Mesodermal cell (in vitro differentiated cells): ENCODE measurements around the gene SELENOM.
"Not testable (repeated sequence)": the region's sequence is repeated elsewhere in the genome, so short reads cannot be mapped to it uniquely, and the experiment has no call there.

Source experiments
- H3K27ac ChIP-seq: 2 replicates; pipeline ENCODE4 v1.7.0; 2013; ENCODE audit warnings: mild to moderate bottlenecking, low read depth, low read length, moderate library complexity; ENCODE audit not compliant: severe bottlenecking
- H3K36me3 ChIP-seq: 2 replicates; pipeline ENCODE4 v1.7.1; 2013; ENCODE audit warnings: mild to moderate bottlenecking, low read length, moderate library complexity; ENCODE audit not compliant: control insufficient read depth, insufficient read depth
- H3K4me1 ChIP-seq: one replicate; pipeline ENCODE4 v1.7.1; 2013; ENCODE audit warnings: mild to moderate bottlenecking, low read length; ENCODE audit not compliant: insufficient read depth, control insufficient read depth, poor library complexity, severe bottlenecking
- H3K4me3 ChIP-seq: 2 replicates; pipeline ENCODE4 v1.7.0; 2013; ENCODE audit warnings: low read length, control low read depth, mild to moderate bottlenecking; ENCODE audit not compliant: insufficient read depth, poor library complexity, severe bottlenecking; ENCODE audit errors: extremely low read depth
- H3K9me3 ChIP-seq: 2 replicates; pipeline ENCODE4 v1.7.1; 2013; ENCODE audit warnings: mild to moderate bottlenecking, low read length, moderate library complexity; ENCODE audit not compliant: control insufficient read depth
- WGBS, 2 experiments: methylation state at CpG; one replicate each; pipeline ENCODE4 v1.1.5; 2013; ENCODE audit warnings: missing lambda C conversion rate in 2 of 2; ENCODE audit not compliant: insufficient coverage in 2 of 2; 5-methylcytosine and 5-hydroxymethylcytosine counted together

SELENOM gene

DNA sequence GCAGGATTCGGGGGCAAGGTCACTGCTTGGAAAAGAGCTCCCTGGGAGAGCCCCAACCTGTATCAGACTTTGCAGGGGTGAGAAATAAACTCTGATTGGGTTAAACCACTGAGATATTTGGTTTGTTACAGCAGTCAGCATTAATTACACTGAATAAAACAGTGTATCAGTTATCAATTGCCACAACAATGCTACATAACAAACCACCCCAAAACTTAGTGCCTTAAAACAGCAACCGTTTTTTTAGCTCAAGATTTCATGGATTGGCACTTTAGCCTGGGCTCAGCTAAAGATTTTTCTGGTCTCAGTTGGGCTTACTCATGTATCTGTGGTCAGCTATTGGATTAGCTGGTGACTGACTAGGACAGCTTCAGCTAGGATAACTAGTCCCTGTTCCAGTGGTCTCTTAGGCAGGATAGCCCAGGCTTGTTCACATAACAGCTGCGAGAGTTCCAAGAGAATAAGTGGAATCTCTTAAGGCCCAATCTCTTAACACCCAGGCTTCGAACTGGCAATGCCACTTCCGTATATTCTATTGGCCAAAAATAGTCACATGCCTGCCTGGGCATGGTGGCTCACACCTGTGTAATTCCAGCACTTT lies 33.7 kb downstream of the SELENOM start:
- not testable (repeated sequence) for H3K4me3 ChIP-seq, H3K36me3 ChIP-seq, H3K9me3 ChIP-seq, H3K4me1 ChIP-seq, H3K27ac ChIP-seq
- WGBS, 2 experiments: 90 to 94% methylated on average over 2 of the region's 5 CpGs

DNA sequence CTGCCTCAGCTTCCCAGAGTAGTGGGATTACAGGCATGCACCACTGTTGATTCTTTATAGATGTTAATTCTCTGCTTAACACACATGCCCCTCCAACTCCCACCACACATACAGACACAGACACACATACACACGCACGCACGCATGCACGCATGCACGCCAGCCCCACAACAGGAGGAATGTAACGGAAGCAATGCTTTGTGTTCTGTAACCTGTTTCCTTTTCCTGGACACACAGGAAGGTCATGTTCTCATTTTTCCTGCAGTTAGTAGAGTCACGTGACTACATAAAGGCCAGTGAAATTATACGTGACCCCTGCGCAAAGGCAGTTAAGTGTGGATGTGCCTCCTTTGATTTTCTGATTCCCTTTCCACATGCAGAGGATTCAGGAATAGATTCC lies 34.2 kb downstream of the SELENOM start:
- not testable (repeated sequence) for H3K27ac ChIP-seq, H3K9me3 ChIP-seq, H3K4me3 ChIP-seq, H3K36me3 ChIP-seq, H3K4me1 ChIP-seq
- 94% methylated on average over 7 of the region's 9 CpGs; no CpG with 5 or more reads in 1 of the 2 experiments for WGBS, 2 experiments

DNA sequence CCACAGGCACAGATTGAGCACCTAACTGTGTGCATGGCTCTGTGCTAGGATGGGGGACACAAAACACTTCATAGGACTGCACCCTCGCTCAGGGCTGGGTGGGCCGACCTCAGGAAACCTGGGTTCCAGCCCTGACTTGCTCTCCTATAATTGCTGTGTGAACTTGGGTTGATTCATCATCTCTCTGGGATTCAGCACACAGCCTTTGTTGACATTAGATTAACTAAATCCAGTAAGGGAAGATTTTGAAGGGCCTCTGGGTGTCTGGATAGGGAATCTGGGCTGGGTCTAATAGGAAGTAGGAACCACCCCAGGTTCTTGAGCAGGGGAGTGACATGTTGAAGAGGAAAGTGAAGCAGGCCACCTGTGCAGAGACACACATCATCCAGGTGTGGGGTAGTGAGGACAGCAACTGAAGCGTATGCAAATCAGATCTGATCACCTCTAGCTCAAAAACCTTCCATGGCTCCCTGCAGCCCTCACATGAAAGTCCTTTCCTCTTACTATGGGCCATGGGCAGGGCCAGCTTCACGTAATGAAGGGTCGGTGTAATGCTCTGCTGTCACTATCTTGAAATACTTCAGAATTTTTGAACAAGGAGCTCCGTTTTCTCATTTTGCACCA lies 37.6 kb downstream of the SELENOM start:
- not testable (repeated sequence) for H3K27ac ChIP-seq, H3K4me3 ChIP-seq
- 88 to 99% methylated on average over 4 to 6 of the region's 6 CpGs for WGBS, 2 experiments

DNA sequence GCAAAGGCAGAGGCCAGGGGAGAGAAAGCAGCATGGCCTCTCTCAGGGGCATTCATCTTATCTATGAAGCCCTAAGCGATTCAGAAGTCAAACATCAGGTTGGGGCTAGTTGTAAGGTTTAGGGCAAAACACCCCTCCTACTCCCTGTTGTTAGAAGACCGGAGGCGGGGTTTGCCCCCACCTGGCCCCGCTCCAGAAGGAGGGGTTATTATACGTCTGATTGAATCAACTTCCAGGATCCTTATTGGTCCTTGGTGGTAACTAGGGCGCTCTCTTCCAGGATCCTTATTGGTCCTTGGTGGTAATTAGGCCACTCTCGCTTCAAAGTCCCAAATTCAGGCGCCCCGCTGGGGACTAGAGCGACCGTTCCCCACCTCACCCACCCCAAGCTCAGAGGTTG lies 38.4 kb downstream of the SELENOM start:
- no peak overlapping the region for H3K4me3 ChIP-seq
- 79 to 100% methylated on average over 2 to 4 of the region's 11 CpGs for WGBS, 2 experiments
- peaks cover 4% of the 10 kb centered on the region for H3K4me1 ChIP-seq

More for the DNA sequence above, 37.6 kb downstream of the SELENOM start:
- not testable (repeated sequence) for H3K4me1 ChIP-seq, H3K36me3 ChIP-seq, H3K9me3 ChIP-seq

DNA sequence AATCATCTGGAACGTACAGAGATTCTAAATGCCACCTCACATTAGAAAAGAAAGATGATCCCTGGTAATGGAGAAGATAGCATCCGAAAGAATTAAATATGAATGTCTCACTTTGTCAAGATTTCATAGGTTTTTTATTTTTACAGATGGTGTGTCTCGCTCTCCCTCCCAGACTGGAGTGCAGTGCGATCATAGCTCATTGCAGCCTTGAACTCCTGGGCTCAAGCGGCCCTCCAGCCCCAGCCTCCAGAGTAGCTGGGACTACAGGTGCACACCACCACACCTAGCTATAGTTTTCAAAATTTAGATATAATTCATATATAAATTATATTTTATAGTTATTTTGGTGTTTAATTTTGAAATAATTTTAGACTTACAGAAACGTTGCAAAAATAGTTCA lies 43.0 kb downstream of the SELENOM start:
- Histone ChIP-seq H3K4me3 (no peak overlapping the region), H3K4me1 (no peaks in the 10 kb centered on the region), H3K27ac (no peak overlapping the region), H3K36me3 (no peaks in the 10 kb centered on the region), H3K9me3 (no peaks in the 10 kb centered on the region)
- 71 to 100% methylated on average over 1 of the region's 6 CpGs for WGBS, 2 experiments

More for the DNA sequence above, 38.4 kb downstream of the SELENOM start:
- H3K27ac ChIP-seq: no peak overlapping the region
- H3K9me3 ChIP-seq: no peaks in the 10 kb centered on the region
- H3K36me3 ChIP-seq: no peaks in the 10 kb centered on the region

DNA sequence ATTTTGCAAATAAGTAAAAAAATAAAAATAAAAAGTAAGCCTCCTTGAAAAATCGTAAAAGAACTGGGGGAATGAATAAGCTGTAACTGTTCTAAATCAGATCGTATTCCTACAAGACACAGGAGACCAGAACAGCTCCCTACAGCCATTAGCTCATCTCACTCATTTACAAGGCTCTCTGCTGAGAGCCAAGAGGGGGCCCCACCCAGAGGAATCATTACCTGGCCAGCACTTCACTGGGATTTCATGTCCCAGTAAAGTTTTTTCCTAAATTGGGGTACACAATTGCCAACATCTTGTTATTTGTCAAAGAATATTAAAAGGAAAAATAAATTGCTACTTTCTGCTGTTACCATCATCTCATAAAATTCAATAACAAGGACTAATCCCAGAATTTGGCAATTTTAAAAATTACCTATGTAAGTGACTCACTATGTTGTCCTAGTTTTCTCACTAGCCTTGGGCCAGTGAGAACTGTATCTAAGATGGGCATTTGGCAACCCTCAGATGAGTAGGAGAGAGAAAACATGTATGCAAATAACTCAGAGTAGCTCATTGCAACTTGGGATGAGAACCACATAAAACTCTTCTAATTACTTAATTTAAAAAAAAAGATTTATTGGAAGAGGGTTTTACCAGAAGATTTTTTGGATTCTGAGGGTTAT lies 44.7 kb downstream of the SELENOM start:
- Histone ChIP-seq H3K27ac (no peak overlapping the region), H3K36me3 (no peaks in the 10 kb centered on the region), H3K9me3 (no peaks in the 10 kb centered on the region), H3K4me3 (no peak overlapping the region), H3K4me1 (no peaks in the 10 kb centered on the region)
- whole genome bisulfite sequencing, 2 experiments: 90% methylated on average over 2 of the region's 2 CpGs; no CpG with 5 or more reads in 1 of the 2 experiments

DNA sequence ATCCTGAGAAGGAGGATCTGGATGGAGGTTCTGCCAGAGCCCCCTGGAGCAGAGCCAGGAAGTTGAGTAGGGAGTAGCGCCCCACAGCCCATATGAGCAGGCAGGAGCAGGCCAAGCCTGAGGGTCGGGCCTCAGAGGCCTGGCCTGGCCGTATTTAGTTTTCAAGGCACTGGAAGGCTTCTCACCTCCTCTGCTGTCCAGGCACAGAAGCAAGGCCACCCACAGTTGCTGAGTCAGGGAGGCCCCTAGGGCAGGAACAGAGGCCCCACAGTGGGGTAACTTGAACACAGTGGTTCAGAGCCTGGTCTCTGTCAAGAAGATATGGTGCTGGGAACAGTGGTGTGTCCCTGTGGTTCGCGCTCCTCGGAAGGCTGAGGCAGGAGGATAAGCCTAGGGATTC lies 47.7 kb downstream of the SELENOM start:
- H3K36me3 ChIP-seq: not testable (repeated sequence)
- 98 to 99% methylated on average over 6 of the region's 6 CpGs for WGBS, 2 experiments
- H3K27ac ChIP-seq: peak overlapping the region; percentile 55

DNA sequence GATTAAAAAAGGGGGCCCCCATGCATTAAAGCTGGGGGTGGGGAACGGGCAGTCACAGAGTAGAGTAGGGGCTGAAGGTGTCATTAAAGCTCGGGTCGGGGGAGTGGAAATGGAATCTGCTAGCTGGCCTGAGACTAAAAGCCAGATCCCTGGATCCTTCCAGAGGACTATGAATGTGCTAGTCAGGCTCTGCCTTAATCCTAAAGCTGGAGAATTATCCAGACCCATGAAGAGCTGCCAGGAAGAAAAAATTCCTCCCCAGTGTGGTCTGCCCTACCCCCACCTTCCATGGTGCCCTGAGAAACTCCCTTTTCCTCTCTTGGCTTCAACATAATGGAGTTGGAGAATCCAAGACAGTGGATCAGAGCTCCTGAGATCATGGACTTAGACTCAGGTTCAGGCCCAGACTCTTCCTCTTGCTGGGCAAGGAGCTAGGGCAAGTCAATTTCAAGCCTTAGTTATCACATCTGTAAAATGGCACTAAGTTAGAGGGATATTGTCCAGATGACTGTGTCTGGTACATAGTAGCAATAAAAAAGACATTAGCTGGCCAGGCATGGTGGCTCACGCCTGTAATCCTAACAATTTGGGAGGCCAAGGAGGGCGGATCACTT lies 50.3 kb downstream of the SELENOM start:
- no peaks in the 10 kb centered on the region for H3K36me3 ChIP-seq
- H3K4me3 ChIP-seq: no peak overlapping the region
- H3K4me1 ChIP-seq: peaks cover 21% of the 10 kb centered on the region
- no peaks in the 10 kb centered on the region for H3K9me3 ChIP-seq
- 61 to 87% methylated on average over 3 to 5 of the region's 5 CpGs for WGBS, 2 experiments
- peak overlapping the region; percentile 63 for H3K27ac ChIP-seq

More for the DNA sequence above, 47.7 kb downstream of the SELENOM start:
- peaks cover 21% of the 10 kb centered on the region for H3K4me1 ChIP-seq
- H3K9me3 ChIP-seq, H3K4me3 ChIP-seq: not testable (repeated sequence)

DNA sequence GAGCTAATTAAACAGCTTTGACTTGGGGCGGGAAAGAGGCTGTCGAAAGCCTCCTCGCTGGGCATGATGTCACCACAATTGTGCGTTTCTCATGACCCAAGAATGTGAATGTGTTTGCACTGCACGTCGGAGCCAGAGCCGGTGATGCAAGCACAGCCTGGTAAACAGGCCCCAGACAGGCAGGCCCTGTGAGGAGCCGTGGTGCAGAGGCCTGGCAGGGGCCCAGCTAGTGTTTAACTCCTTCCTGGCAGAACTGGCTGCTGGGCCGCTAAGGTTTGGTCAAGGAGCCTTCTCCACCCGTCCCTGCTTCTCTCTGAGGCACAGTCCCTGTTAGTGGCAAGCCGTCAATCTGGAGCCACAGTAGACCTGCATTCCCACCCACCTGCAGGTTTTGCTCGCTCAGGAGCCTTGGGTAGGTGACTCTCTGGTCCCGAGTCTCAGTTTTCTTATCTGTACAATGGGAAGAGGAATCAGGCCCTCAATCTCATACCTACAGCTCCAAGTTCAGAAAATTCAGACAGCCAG lies 51.7 kb downstream of the SELENOM start:
- Histone ChIP-seq H3K4me1 (peaks cover 21% of the 10 kb centered on the region), H3K27ac (peak overlapping the region; percentile 94), H3K36me3 (no peaks in the 10 kb centered on the region), H3K9me3 (no peaks in the 10 kb centered on the region), H3K4me3 (no peak overlapping the region)
- 25 to 29% methylated on average over 8 to 10 of the region's 13 CpGs for WGBS, 2 experiments

DNA sequence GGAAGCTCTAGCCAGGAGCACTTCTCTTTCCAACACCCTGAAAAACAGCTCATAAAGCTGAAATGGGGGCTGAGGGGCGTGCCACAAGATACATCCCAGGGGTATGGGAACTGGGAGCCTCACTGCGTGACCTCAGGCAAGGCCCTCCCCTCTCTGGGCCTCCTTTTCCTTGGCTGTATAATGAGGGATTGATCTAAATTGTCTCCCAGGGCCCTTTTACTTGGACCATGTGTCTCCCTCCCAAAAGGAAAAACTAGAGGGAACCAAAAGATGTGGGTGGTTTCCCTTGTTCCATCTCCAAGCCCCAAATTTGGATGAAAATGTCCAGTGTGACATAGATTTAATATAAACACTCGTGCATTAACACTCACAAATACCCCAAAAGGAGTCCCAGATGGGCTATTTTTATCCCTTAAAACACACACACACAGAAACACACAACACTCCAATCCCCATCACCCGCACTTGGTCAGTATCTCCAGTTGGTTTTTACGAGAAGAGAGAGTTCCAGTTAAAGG lies 52.2 kb downstream of the SELENOM start:
- no peaks in the 10 kb centered on the region for H3K9me3 ChIP-seq
- peaks cover 21% of the 10 kb centered on the region for H3K4me1 ChIP-seq
- H3K27ac ChIP-seq: peak overlapping the region; percentile 94
- H3K4me3 ChIP-seq: no peak overlapping the region
- H3K36me3 ChIP-seq: no peaks in the 10 kb centered on the region
- 33 to 75% methylated on average over 1 to 2 of the region's 5 CpGs for WGBS, 2 experiments
